Esophagus squamous epithelium (tissue), 5 donors: Measurements from ENCODE around the gene SMDT1. TPM values are rescaled to one million over a fixed set of nuclear protein-coding genes. Genes with fewer than 3 reads are reported as not detected.

Source experiments
- DNase-seq: peaks from one replicate; lab custom pipeline; 2025; lab: John Stamatoyannopoulos, UW
- H3K27ac ChIP-seq, 4 donors: fragments of 200-600 bp; sonication (generic); one replicate each; pipeline ENCODE4 v1.5.1; 2016 to 2019; ENCODE audit warnings: mild to moderate bottlenecking in 1 of 4
- H3K27me3 ChIP-seq, 4 donors: fragments of 200-600 bp; sonication (generic); 1 replicate in 3 of 4; 2 replicates in 1 of 4; pipeline versions ENCODE4 v1.5.1 to v1.6.0; 2017 to 2021; ENCODE audit warnings: antibody characterized with exemption in 1 of 4
- H3K36me3 ChIP-seq, 3 donors: fragments of 200-600 bp; sonication (generic); one replicate each; pipeline ENCODE4 v1.5.1; 2016 to 2019
- H3K4me1 ChIP-seq, 3 donors: fragments of 200-600 bp; sonication (generic); one replicate each; pipeline ENCODE4 v1.5.1; 2017 to 2019
- H3K4me3 ChIP-seq, 4 donors: fragments of 200-600 bp; sonication (generic); 1 replicate in 3 of 4; 2 replicates in 1 of 4; pipeline ENCODE4 v1.5.1; 2016 to 2019; ENCODE audit warnings: mild to moderate bottlenecking in 2 of 4, moderate library complexity in 1 of 4
- H3K9me3 ChIP-seq, 3 donors: fragments of 200-600 bp; sonication (generic); one replicate each; pipeline ENCODE4 v1.5.1; 2016 to 2019
- CTCF ChIP-seq, 6 experiments: fragments of 450-650 bp in 4 of 6; fragments of 200-600 bp in 2 of 6; sonication (generic) in 2 of 6; IDR thresholded peaks; one replicate each; pipeline ENCODE4 v1.5.1; 2016 to 2019; ENCODE audit warnings: antibody characterized with exemption in 6 of 6, mild to moderate bottlenecking in 4 of 6, moderate library complexity in 4 of 6
- POLR2A ChIP-seq, 4 donors: fragments of 450-650 bp; IDR thresholded peaks; one replicate each; pipeline ENCODE4 v1.6.1; 2017; ENCODE audit warnings: antibody characterized with exemption in 4 of 4, mild to moderate bottlenecking in 4 of 4, moderate library complexity in 3 of 4
- WGBS, 2 donors: methylation state at CpG; one replicate each; pipeline ENCODE4 v1.1.5; 2018; 5-methylcytosine and 5-hydroxymethylcytosine counted together
- intact Hi-C: fragments of 100-400 bp; cut with DNase I; formaldehyde crosslinking; loops from one replicate; pipeline ENCODE4 v1.15.0; 2022
- total RNA-seq, 4 donors: library from RNA; depleted of rRNA; stranded (reverse); fragments of >200 nt; gene quantifications; one replicate each; pipeline ENCODE4 v1.1.0, GENCODE V29; 2016
- donor health status: DM: yes; HTN: yes; CAD: no.

SMDT1 gene
- total RNA-seq, 4 donors from 2014 or later, result 4.9 to 15.4 (median 8.6) TPM

GRCh38 chr22:42074846-42075676 is 4.4 kb upstream of the SMDT1 start:
- peak overlapping the region; percentile 65 to 89 (median 84) for H3K4me3 ChIP-seq
- no peaks in the 10 kb centered on the region for H3K9me3 ChIP-seq
- intact Hi-C loops, result no loop called here
- 51 to 69% methylated on average over 7 of the region's 9 CpGs for WGBS, 2 donors
- no peak for DNase-seq
- peak overlapping the region; percentile 89 to 97 (median 94) for H3K27ac ChIP-seq
- no peaks in the 10 kb centered on the region for H3K27me3 ChIP-seq
- H3K4me1 ChIP-seq, result peaks cover 30 to 73% (median 31%) of the 10 kb centered on the region in 3 donors
- TF ChIP-seq CTCF (IDR thresholded peaks at IDR 0.05), result no peak
- TF ChIP-seq POLR2A (IDR thresholded peaks at IDR 0.05), result no peak
- peaks cover 0 to 27% (median 5%) of the 10 kb centered on the region in 3 donors for H3K36me3 ChIP-seq

GRCh38 chr22:42076764-42077485 is 2.6 kb upstream of the SMDT1 start:
- 87 to 98% methylated on average over 8 of the region's 20 CpGs for WGBS, 2 donors
- no peaks in the 10 kb centered on the region for H3K27me3 ChIP-seq
- peak overlapping the region in 1 of 4 donors; percentile 98 for H3K27ac ChIP-seq
- intact Hi-C loops, result no loop called here
- H3K36me3 ChIP-seq, result peaks cover 0 to 28% (median 5%) of the 10 kb centered on the region in 3 donors
- TF ChIP-seq CTCF (IDR thresholded peaks at IDR 0.05) (no peak), POLR2A (IDR thresholded peaks at IDR 0.05) (no peak)
- no peak for DNase-seq
- no peaks in the 10 kb centered on the region for H3K9me3 ChIP-seq
- peaks cover 34 to 75% (median 37%) of the 10 kb centered on the region in 3 donors for H3K4me1 ChIP-seq
- H3K4me3 ChIP-seq, result no peak overlapping the region

- TF ChIP-seq CTCF (IDR thresholded peaks at IDR 0.05) (no peak), POLR2A (IDR thresholded peaks at IDR 0.05) (no peak)
- peaks cover 34 to 76% (median 37%) of the 10 kb centered on the region in 3 donors for H3K4me1 ChIP-seq
- no peaks in the 10 kb centered on the region for H3K27me3 ChIP-seq
- peaks cover 3 to 34% (median 7%) of the 10 kb centered on the region in 3 donors for H3K36me3 ChIP-seq
- no peak overlapping the region for H3K4me3 ChIP-seq
- DNase-seq, result no peak
- intact Hi-C loops, result no loop called here
- H3K9me3 ChIP-seq, result no peaks in the 10 kb centered on the region
- H3K27ac ChIP-seq, result peak overlapping the region; percentile 98 to 100 (median 100)
- WGBS, 2 donors, result 75 to 94% methylated on average over 2 to 12 of the region's 21 CpGs
These were observed 1.9 kb upstream of the SMDT1 start for GRCh38 chr22:42077486-42078125.

GRCh38 chr22:42078469-42079318 is 806 bp upstream of the SMDT1 start:
- no peak for TF ChIP-seq POLR2A (IDR thresholded peaks at IDR 0.05)
- TF ChIP-seq CTCF (IDR thresholded peaks at IDR 0.05), result no peak
- Histone ChIP-seq H3K36me3 (peaks cover 5 to 45% (median 15%) of the 10 kb centered on the region in 3 donors), H3K9me3 (no peaks in the 10 kb centered on the region), H3K27ac (peak overlapping the region; percentile 98 to 100 (median 100)), H3K4me1 (peaks cover 30 to 78% (median 34%) of the 10 kb centered on the region in 3 donors), H3K27me3 (no peaks in the 10 kb centered on the region), H3K4me3 (peak overlapping the region; percentile 62 to 89 (median 75))
- 39 to 59% methylated on average over 8 to 15 of the region's 24 CpGs for WGBS, 2 donors
- no peak for DNase-seq
- intact Hi-C loops, result no loop called here
